ENCODE results near the gene STX19.

DNA sequence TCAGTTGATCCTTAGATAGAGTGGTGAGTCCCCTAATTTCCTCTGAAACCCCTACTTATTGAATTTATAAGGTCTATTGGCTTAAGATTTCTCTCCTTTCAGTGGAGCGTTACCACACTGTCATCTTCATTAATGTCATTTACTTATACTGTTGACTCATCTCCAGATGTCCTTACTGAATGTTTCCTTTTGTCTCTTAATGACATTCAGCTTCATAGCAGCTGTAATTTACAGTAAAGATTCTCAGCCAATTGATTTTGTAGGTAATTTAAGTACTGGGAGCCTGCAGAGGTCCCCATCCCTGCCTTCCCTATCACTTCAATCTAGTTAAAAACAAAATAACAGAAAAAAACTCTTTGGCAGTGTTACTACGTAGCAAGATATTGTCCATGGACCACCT, 18.8 kb downstream of the STX19 start:
- TF ChIP-seq, protein P1, sequence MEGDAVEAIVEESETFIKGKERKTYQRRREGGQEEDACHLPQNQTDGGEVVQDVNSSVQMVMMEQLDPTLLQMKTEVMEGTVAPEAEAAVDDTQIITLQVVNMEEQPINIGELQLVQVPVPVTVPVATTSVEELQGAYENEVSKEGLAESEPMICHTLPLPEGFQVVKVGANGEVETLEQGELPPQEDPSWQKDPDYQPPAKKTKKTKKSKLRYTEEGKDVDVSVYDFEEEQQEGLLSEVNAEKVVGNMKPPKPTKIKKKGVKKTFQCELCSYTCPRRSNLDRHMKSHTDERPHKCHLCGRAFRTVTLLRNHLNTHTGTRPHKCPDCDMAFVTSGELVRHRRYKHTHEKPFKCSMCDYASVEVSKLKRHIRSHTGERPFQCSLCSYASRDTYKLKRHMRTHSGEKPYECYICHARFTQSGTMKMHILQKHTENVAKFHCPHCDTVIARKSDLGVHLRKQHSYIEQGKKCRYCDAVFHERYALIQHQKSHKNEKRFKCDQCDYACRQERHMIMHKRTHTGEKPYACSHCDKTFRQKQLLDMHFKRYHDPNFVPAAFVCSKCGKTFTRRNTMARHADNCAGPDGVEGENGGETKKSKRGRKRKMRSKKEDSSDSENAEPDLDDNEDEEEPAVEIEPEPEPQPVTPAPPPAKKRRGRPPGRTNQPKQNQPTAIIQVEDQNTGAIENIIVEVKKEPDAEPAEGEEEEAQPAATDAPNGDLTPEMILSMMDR (IDR thresholded peaks at IDR 0.05), result no peak
- TF ChIP-seq POLR2A (IDR thresholded peaks at IDR 0.05) (no peak), POLR2AphosphoS5 (IDR thresholded peaks at IDR 0.05) (no peak)

All from breast epithelium (tissue), 3 donors.